HepG2 (cell line): ENCODE data around the gene PGK2. TPM values are rescaled to one million over a fixed set of nuclear protein-coding genes. Genes with fewer than 3 reads are reported as not detected.

Source experiments
- ATAC-seq: fragments of 200-7000 bp; cut with Tn5 transposase; 3 replicates; pipeline ENCODE4 v1.9.1; 2020; ENCODE audit warnings: mild to moderate bottlenecking, moderate library complexity
- BruUV-seq: library from RNA; stranded (reverse); fragments of 400-500 nt; replicated peaks from 2 replicates; lab custom pipeline; 2021; lab: Mats Ljungman, UMichigan
- CTCF ChIA-PET: fragments of 300-600 bp; formaldehyde crosslinking; extraction: SDS; loops from one replicate; lab custom pipeline; 2021; ENCODE audit warnings: low total read pairs, inconsistent platforms, low intra/inter-chr PET ratio; lab: Yijun Ruan, JAX
- POLR2A ChIA-PET: fragments of 350-600 bp; sonication (Branson Sonifier 250); formaldehyde crosslinking; loops from one replicate; lab custom pipeline; 2020; ENCODE audit warnings: antibody characterized with exemption, inconsistent platforms; lab: Yijun Ruan, JAX
- DNase-seq: peaks from one replicate; pipeline ENCODE4 v3.0.0-alpha.2; 2015; ENCODE audit warnings: low spot score
- FAIRE-seq: peaks from 3 replicates; lab custom pipeline; 2011; peaks lifted over from hg19 to GRCh38; lab: Jason Lieb, UNC
- H2AFZ ChIP-seq: one replicate; pipeline ENCODE4 v1.6.1; 2011; ENCODE audit warnings: low read length, inconsistent platforms
- H3K27ac ChIP-seq: fragments of 300-600 bp; 3 replicates; pipeline ENCODE4 v1.8.0; 2011; ENCODE audit warnings: mixed run types, mild to moderate bottlenecking, mixed read lengths, low read length, inconsistent platforms; ENCODE audit not compliant: insufficient read depth; ENCODE audit errors: extremely low read length
- H3K27me3 ChIP-seq, 2 experiments: fragments of 200-600 bp in 1 of 2; 2 replicates in 1 of 2; 3 replicates in 1 of 2; pipeline versions ENCODE4 v1.6.0 to v1.8.0; 2011; ENCODE audit warnings: low read length in 2 of 2, mild to moderate bottlenecking in 2 of 2, moderate library complexity in 2 of 2, inconsistent platforms in 1 of 2; ENCODE audit not compliant: insufficient read depth in 2 of 2, control insufficient read depth in 1 of 2
- H3K36me3 ChIP-seq, 2 experiments: fragments of 200-600 bp in 1 of 2; replicated peaks in 1 of 2; 2 replicates in 1 of 2; 3 replicates in 1 of 2; pipeline versions ENCODE4 v1.5.1 to v1.8.0; 2011; ENCODE audit warnings: low read length in 2 of 2, inconsistent platforms in 1 of 2; ENCODE audit not compliant: insufficient read depth in 2 of 2, control insufficient read depth in 1 of 2
- H3K4me1 ChIP-seq: 2 replicates; pipeline ENCODE4 v1.5.1; 2012; ENCODE audit warnings: low read length, inconsistent platforms; ENCODE audit not compliant: insufficient read depth
- H3K4me2 ChIP-seq: 2 replicates; pipeline ENCODE4 v1.6.0; 2011; ENCODE audit warnings: low read depth, low read length, inconsistent platforms
- H3K4me3 ChIP-seq, 3 experiments: fragments of 200-600 bp in 1 of 3; sonication (generic), shearing (Covaris generic) in 1 of 3; replicated peaks in 1 of 3; 2 replicates each; pipeline ENCODE4 v1.5.1; 2011 to 2016; ENCODE audit warnings: low read length in 3 of 3, inconsistent platforms in 2 of 3, low read depth in 2 of 3, mild to moderate bottlenecking in 2 of 3, control low read depth in 1 of 3, mixed read lengths in 1 of 3; ENCODE audit not compliant: insufficient read depth in 1 of 3
- H3K79me2 ChIP-seq: one replicate; pipeline ENCODE4 v1.6.1; 2011; ENCODE audit warnings: low read length, inconsistent platforms; ENCODE audit not compliant: insufficient read depth
- H3K9ac ChIP-seq: 2 replicates; pipeline ENCODE4 v1.6.0; 2011; ENCODE audit warnings: mild to moderate bottlenecking, low read depth, low read length, inconsistent platforms; ENCODE audit not compliant: insufficient read depth
- H3K9me3 ChIP-seq: 2 replicates; pipeline ENCODE4 v1.5.1; 2012; ENCODE audit warnings: mild to moderate bottlenecking, low read length
- H4K20me1 ChIP-seq: 2 replicates; pipeline ENCODE4 v1.6.0; 2011; ENCODE audit warnings: inconsistent platforms, mild to moderate bottlenecking, low read length, moderate library complexity; ENCODE audit not compliant: insufficient read depth
- CREB1 ChIP-seq, 2 experiments: fragments of 450-650 bp in 1 of 2; IDR thresholded peaks; 2 replicates each; pipeline ENCODE4 v1.6.1; 2016 to 2017; ENCODE audit warnings: control low read depth in 1 of 2, mild to moderate bottlenecking in 1 of 2, missing compliant biosample characterization in 1 of 2, missing genetic modification characterization in 1 of 2
- EEA1 ChIP-seq: sonication (generic); formaldehyde crosslinking; IDR thresholded peaks from 2 replicates; pipeline ENCODE4 v1.5.1; 2020; ENCODE audit warnings: mild to moderate bottlenecking, missing genetic modification reagents, borderline replicate concordance
- GRHL1 ChIP-seq: sonication (generic); formaldehyde crosslinking; conservative IDR thresholded peaks from 2 replicates; pipeline ENCODE4 v1.8.0; 2022; ENCODE audit warnings: missing genetic modification reagents
- HMG20A ChIP-seq: IDR thresholded peaks from 2 replicates; pipeline ENCODE4 v1.6.1; 2016; ENCODE audit warnings: borderline replicate concordance
- HNF4G ChIP-seq, 2 experiments: sonication (generic) in 1 of 2; formaldehyde crosslinking in 1 of 2; IDR thresholded peaks; 2 replicates each; pipeline versions ENCODE4 v1.4.0 to v1.6.1; 2011 to 2020; ENCODE audit warnings: borderline replicate concordance in 2 of 2, low read depth in 2 of 2, mild to moderate bottlenecking in 2 of 2, low read length in 1 of 2, missing genetic modification reagents in 1 of 2, moderate library complexity in 1 of 2
- HOXA9 ChIP-seq: sonication (generic); formaldehyde crosslinking; IDR thresholded peaks from 2 replicates; pipeline ENCODE4 v1.8.1; 2022; ENCODE audit warnings: missing genetic modification reagents, mild to moderate bottlenecking, moderate library complexity, borderline replicate concordance
- JUNB ChIP-seq: sonication (generic); formaldehyde crosslinking; IDR thresholded peaks from 2 replicates; pipeline ENCODE4 v1.8.0; 2022; ENCODE audit warnings: missing genetic modification reagents, mild to moderate bottlenecking, borderline replicate concordance
- KAT2B ChIP-seq: fragments of 150-350 bp; IDR thresholded peaks from 2 replicates; pipeline ENCODE4 v1.6.1; 2014; ENCODE audit warnings: low read depth, low read length, borderline replicate concordance
- NCOR1 ChIP-seq: fragments of 200-600 bp; sonication (generic); IDR thresholded peaks from 2 replicates; pipeline ENCODE4 v1.7.0; 2017; ENCODE audit warnings: antibody characterized with exemption, low read length, borderline replicate concordance
- NFIC ChIP-seq: IDR thresholded peaks from 2 replicates; pipeline ENCODE4 v1.6.1; 2012; ENCODE audit warnings: mild to moderate bottlenecking, low read length, inconsistent platforms
- PHF5A ChIP-seq: IDR thresholded peaks from one replicate; pipeline ENCODE4 v1.6.1; 2018; ENCODE audit warnings: low read depth, missing genetic modification reagents; ENCODE audit not compliant: unreplicated experiment
- POLR2AphosphoS5 ChIP-seq: IDR thresholded peaks from 2 replicates; pipeline ENCODE4 v1.6.1; 2012; ENCODE audit warnings: low read depth, low read length
- SMAD1 ChIP-seq: sonication (generic); formaldehyde crosslinking; IDR thresholded peaks from 2 replicates; pipeline ENCODE4 v1.4.0; 2020; ENCODE audit warnings: missing genetic modification reagents, low read depth, mild to moderate bottlenecking, borderline replicate concordance
- SOX13 ChIP-seq, 3 experiments: fragments of 450-650 bp in 1 of 3; sonication (generic) in 1 of 3; formaldehyde crosslinking in 1 of 3; IDR thresholded peaks in 2 of 3; conservative IDR thresholded peaks in 1 of 3; 2 replicates each; pipeline versions ENCODE4 v1.5.0 to v1.6.1; 2016 to 2020; ENCODE audit warnings: antibody characterized with exemption in 1 of 3, mild to moderate bottlenecking in 1 of 3, missing compliant biosample characterization in 1 of 3, missing genetic modification reagents in 1 of 3, moderate library complexity in 1 of 3
- TARDBP ChIP-seq: sonication (generic); formaldehyde crosslinking; IDR thresholded peaks from 2 replicates; pipeline ENCODE4 v1.8.0; 2022; ENCODE audit warnings: mild to moderate bottlenecking, missing genetic modification reagents
- THAP11 ChIP-seq: IDR thresholded peaks from 2 replicates; pipeline ENCODE4 v1.6.1; 2016; ENCODE audit warnings: missing biosample characterization, missing genetic modification reagents
- U2AF1 ChIP-seq: fragments of 200-400 bp; formaldehyde crosslinking; optimal IDR thresholded peaks from 2 replicates; pipeline ENCODE3; 2017; ENCODE audit warnings: mild to moderate bottlenecking, low read depth, low read length
- ZNF256 ChIP-seq: sonication (generic); formaldehyde crosslinking; conservative IDR thresholded peaks from 2 replicates; pipeline ENCODE4 v1.4.0; 2020; ENCODE audit warnings: missing genetic modification reagents
- ZNF513 ChIP-seq: sonication (generic); formaldehyde crosslinking; conservative IDR thresholded peaks from 2 replicates; pipeline ENCODE4 v1.5.0; 2020; ENCODE audit warnings: missing genetic modification reagents
- ZNF543 ChIP-seq: sonication (generic); formaldehyde crosslinking; IDR thresholded peaks from 2 replicates; pipeline ENCODE4 v1.4.0; 2020; ENCODE audit warnings: mild to moderate bottlenecking, missing genetic modification reagents
- ZNF891 ChIP-seq: sonication (generic); formaldehyde crosslinking; IDR thresholded peaks from 2 replicates; pipeline ENCODE4 v1.5.0; 2020; ENCODE audit warnings: mild to moderate bottlenecking, missing genetic modification reagents
- WGBS: methylation state at CpG from one replicate; pipeline ENCODE4 v1.1.6; 2017; ENCODE audit warnings: low lambda C conversion rate; 5-methylcytosine and 5-hydroxymethylcytosine counted together
- in situ Hi-C: cut with HindIII; loops from 2 replicates; pipeline ENCODE4 v1.10.0; 2017; ENCODE audit warnings: low pct_unique_long_range_greater_than_20kb; ENCODE audit not compliant: extremely low pct_ligation_motif_present
- intact Hi-C: fragments of 100-400 bp; cut with micrococcal nuclease; formaldehyde crosslinking; loops from one replicate; pipeline ENCODE4 v1.10.0; 2022; ENCODE audit not compliant: unreplicated experiment
- polyA plus RNA-seq, 8 experiments: library from polyadenylated mRNA; depleted of rRNA in 3 of 8; stranded (reverse) in 7 of 8; unstranded in 1 of 8; fragments of >200 nt; fragmentation: Illumina TruSeq in 4 of 8; extraction: Trizol in 4 of 8; gene quantifications; 2 replicates each; pipeline versions ENCODE4 v1.2.1 to v1.2.3, GENCODE V29; 2011 to 2016; ENCODE audit warnings: low read depth in 4 of 8, missing spikeins in 1 of 8, mixed read lengths in 1 of 8; ENCODE audit not compliant: insufficient read depth in 1 of 8
- total RNA-seq, 5 experiments: library from RNA; depleted of rRNA; stranded (reverse); fragments of >200 nt; fragmentation: Illumina TruSeq; extraction: Trizol; gene quantifications; 2 replicates each; pipeline ENCODE4 v1.2.3, GENCODE V29; 2016; ENCODE audit warnings: low read depth in 1 of 5

PGK2 gene
- total and polyA plus RNA-seq, 2 of the 13 experiments (the other 11 are each of a cell fraction or from before 2014, with no cell fraction given) = not detected

DNA sequence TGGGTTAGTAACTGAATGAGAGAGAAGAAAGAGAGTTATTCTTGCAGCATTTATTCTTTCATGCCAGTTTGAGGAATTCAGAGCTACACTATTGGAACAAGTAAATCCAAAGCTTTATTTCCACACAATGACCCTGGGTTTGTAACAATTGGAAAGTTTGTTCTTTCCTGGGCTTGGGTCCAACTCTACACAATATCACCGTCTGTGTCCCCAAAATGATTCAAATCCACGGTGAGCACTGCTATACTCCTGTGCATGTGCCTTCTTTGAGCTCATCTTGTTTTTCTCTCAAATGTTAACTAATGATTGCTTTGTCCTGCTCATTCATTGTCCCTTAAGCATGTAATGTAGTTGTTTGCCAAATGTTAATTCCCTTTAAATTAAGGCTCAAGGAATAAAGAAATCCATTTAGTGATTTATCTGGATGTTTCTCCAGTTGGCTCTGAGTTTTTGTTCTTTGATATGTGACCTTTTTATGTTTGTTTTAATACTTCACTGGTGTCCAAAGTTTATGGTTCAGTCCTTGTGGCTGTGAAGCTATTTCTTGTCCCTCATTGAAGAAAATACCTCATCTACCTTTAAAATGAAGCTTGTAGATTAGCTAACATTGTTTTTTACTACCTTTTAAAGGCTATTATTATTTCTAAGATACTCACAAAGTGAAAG lies 22.4 kb downstream of the PGK2 start:
- BruUV-seq = no TSS peak
- ChIA-PET CTCF (no interaction called here), POLR2A (no interaction called here)
- peak overlapping the region; percentile 49 for H3K4me2 ChIP-seq
- in situ Hi-C loops (no loop called here), intact Hi-C loops (loop anchor here (5.0 kb wide), 1 partner anchor 242 kb away; no protein-coding TSS in a partner anchor)
- H4K20me1 ChIP-seq = no peaks in the 10 kb centered on the region
- ATAC-seq = peak; percentile 69
- no peak overlapping the region for H2AFZ ChIP-seq
- H3K4me1 ChIP-seq = peaks cover 38% of the 10 kb centered on the region
- peak overlapping the region; percentile 19 for H3K27ac ChIP-seq
- H3K79me2 ChIP-seq = no peaks in the 10 kb centered on the region
- peak; percentile 70 for DNase-seq
- 0 out of 6 replicates have a peak overlapping the region, but pooled peaks of 1 of the 3 experiments have one; percentile 6 for H3K4me3 ChIP-seq
- no peaks in the 10 kb centered on the region for H3K9me3 ChIP-seq
- no peaks in the 10 kb centered on the region for H3K27me3 ChIP-seq
- 0% methylated on average over 2 of the region's 2 CpGs for WGBS
- no peaks in the 10 kb centered on the region for H3K36me3 ChIP-seq
- FAIRE-seq = peak; percentile 66
- no peak overlapping the region for H3K9ac ChIP-seq
- no peak for TF ChIP-seq SMAD1
- TF ChIP-seq CREB1 (IDR thresholded peaks at IDR 0.05) = no peak
- no peak for TF ChIP-seq CREB1 (CRISPR knock-in tag; IDR thresholded peaks at IDR 0.05)
- no peak for TF ChIP-seq U2AF1
- TF ChIP-seq ZNF513 (CRISPR knock-in tag) = no peak
- no peak for TF ChIP-seq HOXA9 (CRISPR knock-in tag)
- no peak for TF ChIP-seq EEA1
- TF ChIP-seq NCOR1 = peak; percentile 39; the same call in 1 of the 2 replicates
- TF ChIP-seq POLR2AphosphoS5 = no peak
- TF ChIP-seq ZNF543 (CRISPR knock-in tag) = no peak
- no peak for TF ChIP-seq KAT2B
- no peak for TF ChIP-seq ZNF256 (CRISPR knock-in tag)
- no peak for TF ChIP-seq HNF4G (IDR thresholded peaks at IDR 0.05; ENCODE audit: borderline replicate concordance, low read depth, low read length)
- no peak for TF ChIP-seq HNF4G (CRISPR knock-in tag; IDR thresholded peaks at IDR 0.05; ENCODE audit: borderline replicate concordance, low read depth)
- TF ChIP-seq PHF5A (CRISPR knock-in tag) = no peak
- TF ChIP-seq THAP11 (CRISPR knock-in tag) = no peak
- no peak for TF ChIP-seq ZNF891 (CRISPR knock-in tag)
- TF ChIP-seq SOX13 (IDR thresholded peaks at IDR 0.05) = peak; percentile 54; the same call in 1 of the 2 replicates
- TF ChIP-seq SOX13 (CRISPR knock-in tag; conservative IDR thresholded peaks at IDR 0.05 in 1 of 2, IDR thresholded peaks at IDR 0.05 in 1 of 2) = peak in 1 of 2 experiments; percentile 91; a peak in 2 of 4 replicates
- no peak for TF ChIP-seq JUNB (CRISPR knock-in tag)
- peak; percentile 62; the same call in 1 of the 2 replicates for TF ChIP-seq NFIC
- TF ChIP-seq GRHL1 (CRISPR knock-in tag) = no peak
- TF ChIP-seq HMG20A (CRISPR knock-in tag) = peak; percentile 26; the same call in 1 of the 2 replicates
- TF ChIP-seq TARDBP = no peak
